Measurements from ENCODE around the gene FOXQ1. TPM values are rescaled to one million over a fixed set of nuclear protein-coding genes. Genes with fewer than 3 reads are reported as not detected.
A peak's percentile ranks its signal among the peaks of the same experiment; 100 is the strongest.

Gene FOXQ1
- total RNA-seq, 4 donors from 2014 or later = not detected

DNA sequence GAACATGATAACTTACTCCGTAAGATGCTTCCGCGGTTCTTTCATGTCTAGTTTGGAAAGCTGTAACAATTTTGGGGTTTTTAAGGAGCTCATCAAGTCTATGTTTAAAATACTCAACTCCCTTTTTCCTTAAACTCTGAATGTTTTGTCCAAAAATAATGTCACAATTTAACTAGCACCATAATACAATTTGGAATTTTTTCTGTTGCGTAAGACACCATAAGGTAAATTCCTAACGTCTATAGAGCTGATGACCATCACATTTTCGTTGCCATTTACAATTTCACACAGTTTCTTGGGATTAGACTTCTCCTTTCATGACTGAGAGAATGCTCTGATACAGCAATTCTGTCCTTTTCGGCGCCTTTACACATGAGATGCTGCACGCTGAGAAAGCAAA, 50.7 kb downstream of the FOXQ1 start:
- ATAC-seq (ENCODE audit: low FRiP score) = no peak
- DNase-seq (ENCODE audit: low spot score) = no peak
- TF ChIP-seq, protein P1, sequence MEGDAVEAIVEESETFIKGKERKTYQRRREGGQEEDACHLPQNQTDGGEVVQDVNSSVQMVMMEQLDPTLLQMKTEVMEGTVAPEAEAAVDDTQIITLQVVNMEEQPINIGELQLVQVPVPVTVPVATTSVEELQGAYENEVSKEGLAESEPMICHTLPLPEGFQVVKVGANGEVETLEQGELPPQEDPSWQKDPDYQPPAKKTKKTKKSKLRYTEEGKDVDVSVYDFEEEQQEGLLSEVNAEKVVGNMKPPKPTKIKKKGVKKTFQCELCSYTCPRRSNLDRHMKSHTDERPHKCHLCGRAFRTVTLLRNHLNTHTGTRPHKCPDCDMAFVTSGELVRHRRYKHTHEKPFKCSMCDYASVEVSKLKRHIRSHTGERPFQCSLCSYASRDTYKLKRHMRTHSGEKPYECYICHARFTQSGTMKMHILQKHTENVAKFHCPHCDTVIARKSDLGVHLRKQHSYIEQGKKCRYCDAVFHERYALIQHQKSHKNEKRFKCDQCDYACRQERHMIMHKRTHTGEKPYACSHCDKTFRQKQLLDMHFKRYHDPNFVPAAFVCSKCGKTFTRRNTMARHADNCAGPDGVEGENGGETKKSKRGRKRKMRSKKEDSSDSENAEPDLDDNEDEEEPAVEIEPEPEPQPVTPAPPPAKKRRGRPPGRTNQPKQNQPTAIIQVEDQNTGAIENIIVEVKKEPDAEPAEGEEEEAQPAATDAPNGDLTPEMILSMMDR (IDR thresholded peaks at IDR 0.05) = no peak

DNA sequence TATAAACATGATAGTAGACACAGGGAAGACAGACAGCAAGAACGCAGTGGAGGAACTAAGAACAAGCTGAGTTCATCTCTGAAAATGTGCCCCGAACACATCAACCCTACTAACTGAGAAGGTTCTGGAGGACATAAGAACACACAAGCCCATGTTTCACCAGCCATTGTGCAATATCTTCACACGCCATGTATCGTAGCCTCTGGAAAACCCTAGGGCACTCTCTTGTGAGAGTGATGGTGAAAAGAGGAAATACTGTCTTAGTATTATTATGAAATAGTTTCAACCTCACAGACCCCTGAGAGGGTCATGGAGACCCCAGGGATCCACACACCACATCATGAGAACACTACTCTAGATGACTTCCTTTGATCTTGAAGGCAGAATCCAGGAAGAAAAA, 51.4 kb downstream of the FOXQ1 start:
- DNase-seq (ENCODE audit: low spot score) (no peak), ATAC-seq (ENCODE audit: low FRiP score) (no peak)
- TF ChIP-seq, protein P1 (IDR thresholded peaks at IDR 0.05) = no peak

DNA sequence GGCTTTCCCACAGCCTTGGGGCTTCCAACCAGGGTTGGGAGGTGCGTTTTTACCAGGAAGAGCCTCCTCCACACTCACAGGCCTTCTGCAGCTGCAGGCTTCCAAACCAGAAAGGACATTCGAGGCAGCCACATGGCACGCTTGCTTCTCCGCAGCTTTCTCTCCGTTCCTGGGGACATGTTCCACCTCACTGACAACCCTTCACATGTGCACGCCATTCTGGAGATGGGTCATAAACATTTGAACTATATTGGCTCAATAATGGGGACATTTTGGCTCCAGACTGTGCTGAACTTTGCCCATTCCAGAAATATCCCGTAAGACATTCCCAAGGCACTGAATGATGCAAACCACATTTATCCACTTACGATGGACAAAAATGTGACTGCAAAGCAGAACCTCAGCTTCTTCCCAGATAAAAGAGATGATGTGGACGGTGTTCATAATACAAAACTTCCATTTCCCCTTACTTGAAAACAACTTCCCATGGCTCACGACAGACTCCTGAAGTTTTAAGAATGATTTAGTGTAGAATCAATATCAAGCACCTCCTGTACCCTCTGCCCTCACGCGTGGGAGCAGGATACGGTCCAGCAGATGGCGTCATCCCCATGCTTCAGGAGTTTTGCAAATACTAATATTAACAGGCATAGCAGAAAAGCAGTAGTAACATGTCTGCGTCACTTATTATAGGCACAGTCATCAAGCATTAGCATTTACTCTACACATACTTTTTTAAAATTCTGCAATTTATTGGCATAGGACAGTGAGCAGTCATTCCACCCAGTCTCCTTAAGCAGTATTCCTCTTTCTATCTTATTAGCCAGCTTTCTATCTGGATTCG, 52.1 kb downstream of the FOXQ1 start:
- TF ChIP-seq, protein P1 (IDR thresholded peaks at IDR 0.05) = no peak
- ATAC-seq (ENCODE audit: low FRiP score) (peak; percentile 62), DNase-seq (ENCODE audit: low spot score) (no peak)

Other genes starting within 250 kb of the FOXQ1 start
- 1 to 10 TPM in 2 of 4 donors, under 1 TPM in 2; 0.65 to 1.1 (median 0.95) TPM for gene FOXF2, start 77.5 kb downstream of the FOXQ1 start, total RNA-seq

All from omental fat pad (tissue), 4 donors.